Ramos (cell line): ENCODE measurements around the gene ANGPTL8.

Experiments
- in situ Hi-C: fragments of 300-500 bp; cut with MboI; formaldehyde crosslinking; loops from one replicate; pipeline ENCODE4 v1.14.3; 2022; ENCODE audit warnings: low sequenced_read_pairs; ENCODE audit not compliant: unreplicated experiment

ANGPTL8 gene

GRCh38 chr19:11239377-11240000 lies at the start of gene ANGPTL8:
ANGPTL8 (plus strand) TSS chr19:11239619; CDS start chr19:11239638, 19 bp downstream.
- in situ Hi-C loops = no loop called here

- in situ Hi-C loops = no loop called here
These were observed 48.9 kb upstream of the ANGPTL8 start for GRCh38 chr19:11190501-11190900.

- in situ Hi-C loops = no loop called here
These were observed 48.1 kb upstream of the ANGPTL8 start for GRCh38 chr19:11191273-11191755.

- in situ Hi-C loops = no loop called here
These were observed 47.5 kb upstream of the ANGPTL8 start for GRCh38 chr19:11191934-11192333.

GRCh38 chr19:11192957-11193939 lies 46.2 kb upstream of the ANGPTL8 start:
- in situ Hi-C loops = no loop called here

GRCh38 chr19:11194173-11194572 lies 45.2 kb upstream of the ANGPTL8 start:
- in situ Hi-C loops = no loop called here

- in situ Hi-C loops = no loop called here
These were observed 44.5 kb upstream of the ANGPTL8 start for GRCh38 chr19:11194656-11195558.

GRCh38 chr19:11195681-11196080 lies 43.7 kb upstream of the ANGPTL8 start:
- in situ Hi-C loops = no loop called here

- in situ Hi-C loops = no loop called here
These were observed 42.8 kb upstream of the ANGPTL8 start for GRCh38 chr19:11196406-11197287.

- in situ Hi-C loops = no loop called here
These were observed 41.9 kb upstream of the ANGPTL8 start, which contains the start of gene KANK2 for GRCh38 chr19:11197291-11198174. KANK2 (minus strand) TSS chr19:11197545; CDS start chr19:11194511, 3,034 bp downstream.

GRCh38 chr19:11198175-11198534 lies 41.3 kb upstream of the ANGPTL8 start:
- in situ Hi-C loops = no loop called here

GRCh38 chr19:11198769-11199424 lies 40.5 kb upstream of the ANGPTL8 start:
- in situ Hi-C loops = no loop called here

- in situ Hi-C loops = no loop called here
These were observed 39.9 kb upstream of the ANGPTL8 start for GRCh38 chr19:11199517-11199916.

- in situ Hi-C loops = loop anchor here (5.0 to 10.0 kb wide), 3 partner anchors 68 to 265 kb away; no protein-coding TSS in a partner anchor
These were observed 39.3 kb upstream of the ANGPTL8 start for GRCh38 chr19:11200015-11200574.

- in situ Hi-C loops = loop anchor here (5.0 to 10.0 kb wide), 3 partner anchors 69 to 266 kb away; no protein-coding TSS in a partner anchor
These were observed 38.5 kb upstream of the ANGPTL8 start for GRCh38 chr19:11200931-11201330.

- in situ Hi-C loops = loop anchor here (5.0 to 10.0 kb wide), 3 partner anchors 69 to 267 kb away; no protein-coding TSS in a partner anchor
These were observed 37.6 kb upstream of the ANGPTL8 start for GRCh38 chr19:11201791-11202190.
